ENCODE measurements around the gene CDON. TPM values are rescaled to one million over a fixed set of nuclear protein-coding genes. Genes with fewer than 3 reads are reported as not detected.

The CDON gene
- total RNA-seq, 1 experiment from 2014 or later, result 34.1 TPM

DNA sequence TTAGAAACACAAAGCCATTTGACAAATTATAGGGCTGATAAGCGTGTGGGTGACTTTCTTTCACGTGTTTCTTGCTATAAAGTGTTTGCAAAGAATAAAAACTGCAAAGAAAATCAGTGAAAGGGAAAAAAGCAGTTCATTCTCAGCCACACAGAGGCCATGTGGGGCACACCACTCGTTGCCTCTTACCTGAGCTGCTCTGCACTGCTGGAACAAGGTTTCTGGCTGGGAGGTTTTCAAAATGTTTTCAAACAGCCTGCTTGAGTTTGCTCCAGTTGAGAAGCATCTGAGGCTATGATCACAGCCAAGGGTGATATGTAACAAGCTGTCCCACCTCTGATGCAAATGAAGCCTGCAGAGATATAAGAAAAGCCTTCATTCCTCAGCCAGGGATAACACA, 131.6 kb downstream of the CDON start (continued):
- TF ChIP-seq, protein P1, sequence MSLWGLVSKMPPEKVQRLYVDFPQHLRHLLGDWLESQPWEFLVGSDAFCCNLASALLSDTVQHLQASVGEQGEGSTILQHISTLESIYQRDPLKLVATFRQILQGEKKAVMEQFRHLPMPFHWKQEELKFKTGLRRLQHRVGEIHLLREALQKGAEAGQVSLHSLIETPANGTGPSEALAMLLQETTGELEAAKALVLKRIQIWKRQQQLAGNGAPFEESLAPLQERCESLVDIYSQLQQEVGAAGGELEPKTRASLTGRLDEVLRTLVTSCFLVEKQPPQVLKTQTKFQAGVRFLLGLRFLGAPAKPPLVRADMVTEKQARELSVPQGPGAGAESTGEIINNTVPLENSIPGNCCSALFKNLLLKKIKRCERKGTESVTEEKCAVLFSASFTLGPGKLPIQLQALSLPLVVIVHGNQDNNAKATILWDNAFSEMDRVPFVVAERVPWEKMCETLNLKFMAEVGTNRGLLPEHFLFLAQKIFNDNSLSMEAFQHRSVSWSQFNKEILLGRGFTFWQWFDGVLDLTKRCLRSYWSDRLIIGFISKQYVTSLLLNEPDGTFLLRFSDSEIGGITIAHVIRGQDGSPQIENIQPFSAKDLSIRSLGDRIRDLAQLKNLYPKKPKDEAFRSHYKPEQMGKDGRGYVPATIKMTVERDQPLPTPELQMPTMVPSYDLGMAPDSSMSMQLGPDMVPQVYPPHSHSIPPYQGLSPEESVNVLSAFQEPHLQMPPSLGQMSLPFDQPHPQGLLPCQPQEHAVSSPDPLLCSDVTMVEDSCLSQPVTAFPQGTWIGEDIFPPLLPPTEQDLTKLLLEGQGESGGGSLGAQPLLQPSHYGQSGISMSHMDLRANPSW (CRISPR knock-in tag; conservative IDR thresholded peaks at IDR 0.05; ENCODE audit: low read depth), result no peak
- TF ChIP-seq JUN (CRISPR knock-in tag; IDR thresholded peaks at IDR 0.05), result no peak
- TF ChIP-seq SMAD3 (CRISPR knock-in tag; IDR thresholded peaks at IDR 0.05; ENCODE audit: borderline replicate concordance), result no peak
- TF ChIP-seq, protein P2, sequence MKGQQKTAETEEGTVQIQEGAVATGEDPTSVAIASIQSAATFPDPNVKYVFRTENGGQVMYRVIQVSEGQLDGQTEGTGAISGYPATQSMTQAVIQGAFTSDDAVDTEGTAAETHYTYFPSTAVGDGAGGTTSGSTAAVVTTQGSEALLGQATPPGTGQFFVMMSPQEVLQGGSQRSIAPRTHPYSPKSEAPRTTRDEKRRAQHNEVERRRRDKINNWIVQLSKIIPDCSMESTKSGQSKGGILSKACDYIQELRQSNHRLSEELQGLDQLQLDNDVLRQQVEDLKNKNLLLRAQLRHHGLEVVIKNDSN (CRISPR knock-in tag; IDR thresholded peaks at IDR 0.05), result no peak
- TF ChIP-seq GRHL2 (CRISPR knock-in tag; IDR thresholded peaks at IDR 0.05; ENCODE audit: insufficient replicate concordance, severe bottlenecking), result no peak

DNA sequence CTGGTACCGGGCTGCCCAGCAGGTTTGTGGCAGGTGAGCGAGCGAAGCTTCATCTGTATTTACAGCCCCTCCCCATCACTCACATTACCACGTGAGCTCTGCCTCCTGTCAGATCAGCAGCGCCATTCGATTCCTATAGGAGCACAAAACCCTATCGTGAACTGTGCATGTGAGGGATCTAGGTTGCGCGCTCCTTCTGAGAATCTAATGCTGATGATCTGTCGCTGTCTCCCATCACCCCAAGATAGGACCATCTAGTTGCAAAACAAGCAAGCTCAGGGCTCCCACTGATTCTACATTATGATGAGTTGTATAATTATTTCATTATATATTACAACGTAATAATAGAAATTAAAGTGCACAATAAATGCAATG, 132.6 kb downstream of the CDON start:
- Mint-ChIP-seq H3K9me3 (no peaks in the 10 kb centered on the region), H3K36me3 (no peaks in the 10 kb centered on the region), H3K4me3 (no peak overlapping the region), H3K4me1 (peaks cover 30% of the 10 kb centered on the region), H3K27me3 (ENCODE audit: low read depth) (no peaks in the 10 kb centered on the region), H3K27ac (no peak overlapping the region)
- TF ChIP-seq CREB1 (CRISPR knock-in tag; IDR thresholded peaks at IDR 0.05) (no peak), NFYB (CRISPR knock-in tag; conservative IDR thresholded peaks at IDR 0.05; ENCODE audit: low read depth) (no peak), TCF7 (CRISPR knock-in tag; IDR thresholded peaks at IDR 0.05; ENCODE audit: low read depth) (no peak)
- TF ChIP-seq, protein P3, sequence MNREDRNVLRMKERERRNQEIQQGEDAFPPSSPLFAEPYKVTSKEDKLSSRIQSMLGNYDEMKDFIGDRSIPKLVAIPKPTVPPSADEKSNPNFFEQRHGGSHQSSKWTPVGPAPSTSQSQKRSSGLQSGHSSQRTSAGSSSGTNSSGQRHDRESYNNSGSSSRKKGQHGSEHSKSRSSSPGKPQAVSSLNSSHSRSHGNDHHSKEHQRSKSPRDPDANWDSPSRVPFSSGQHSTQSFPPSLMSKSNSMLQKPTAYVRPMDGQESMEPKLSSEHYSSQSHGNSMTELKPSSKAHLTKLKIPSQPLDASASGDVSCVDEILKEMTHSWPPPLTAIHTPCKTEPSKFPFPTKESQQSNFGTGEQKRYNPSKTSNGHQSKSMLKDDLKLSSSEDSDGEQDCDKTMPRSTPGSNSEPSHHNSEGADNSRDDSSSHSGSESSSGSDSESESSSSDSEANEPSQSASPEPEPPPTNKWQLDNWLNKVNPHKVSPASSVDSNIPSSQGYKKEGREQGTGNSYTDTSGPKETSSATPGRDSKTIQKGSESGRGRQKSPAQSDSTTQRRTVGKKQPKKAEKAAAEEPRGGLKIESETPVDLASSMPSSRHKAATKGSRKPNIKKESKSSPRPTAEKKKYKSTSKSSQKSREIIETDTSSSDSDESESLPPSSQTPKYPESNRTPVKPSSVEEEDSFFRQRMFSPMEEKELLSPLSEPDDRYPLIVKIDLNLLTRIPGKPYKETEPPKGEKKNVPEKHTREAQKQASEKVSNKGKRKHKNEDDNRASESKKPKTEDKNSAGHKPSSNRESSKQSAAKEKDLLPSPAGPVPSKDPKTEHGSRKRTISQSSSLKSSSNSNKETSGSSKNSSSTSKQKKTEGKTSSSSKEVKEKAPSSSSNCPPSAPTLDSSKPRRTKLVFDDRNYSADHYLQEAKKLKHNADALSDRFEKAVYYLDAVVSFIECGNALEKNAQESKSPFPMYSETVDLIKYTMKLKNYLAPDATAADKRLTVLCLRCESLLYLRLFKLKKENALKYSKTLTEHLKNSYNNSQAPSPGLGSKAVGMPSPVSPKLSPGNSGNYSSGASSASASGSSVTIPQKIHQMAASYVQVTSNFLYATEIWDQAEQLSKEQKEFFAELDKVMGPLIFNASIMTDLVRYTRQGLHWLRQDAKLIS (CRISPR knock-in tag; IDR thresholded peaks at IDR 0.05; ENCODE audit: borderline replicate concordance), result no peak
- CTCF ChIA-PET, result interaction anchor here (0.5 to 1.4 kb wide), 3 partner anchors 12 to 43 kb away, joined by 3 to 5 read pairs (median 3); no protein-coding TSS in a partner anchor
- DNase-seq (ENCODE audit: low spot score) (no peak), ATAC-seq (no peak)
- POLR2A ChIA-PET, result no interaction called here

DNA sequence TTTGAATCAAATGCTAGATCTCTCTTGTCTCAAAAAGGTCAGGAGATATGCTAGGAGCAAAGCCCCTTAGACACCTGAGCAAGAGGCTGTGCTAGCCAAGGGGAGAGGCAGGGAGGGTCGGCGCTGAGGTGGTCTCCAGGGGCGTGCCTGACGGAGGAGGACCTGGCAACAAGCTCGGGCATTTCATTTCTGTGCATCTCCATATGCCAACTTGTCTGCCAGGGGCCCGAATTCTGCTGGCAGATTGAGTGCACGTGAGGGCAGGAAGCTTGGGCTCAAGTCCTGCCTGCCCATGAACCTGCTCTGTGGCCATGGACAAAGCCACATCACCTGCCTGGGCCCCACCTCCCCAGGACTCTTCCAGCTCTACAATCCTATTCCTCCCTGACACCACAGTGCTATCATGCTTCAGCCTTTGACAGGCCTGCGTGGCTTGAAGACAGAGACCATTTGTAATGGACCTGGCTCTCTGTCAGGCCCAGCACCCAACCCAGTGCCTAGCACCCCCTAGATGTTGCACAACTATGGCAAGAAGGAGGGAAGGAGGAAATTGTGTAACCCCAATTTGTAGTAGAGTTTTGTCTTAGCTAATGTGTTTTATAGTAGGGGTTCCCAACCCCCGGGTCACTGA, 133.1 kb downstream of the CDON start:
- Mint-ChIP-seq H3K4me3 (no peak overlapping the region), H3K27me3 (ENCODE audit: low read depth) (no peaks in the 10 kb centered on the region), H3K27ac (no peak overlapping the region), H3K9me3 (no peaks in the 10 kb centered on the region), H3K4me1 (peaks cover 33% of the 10 kb centered on the region), H3K36me3 (no peaks in the 10 kb centered on the region)
- ChIA-PET CTCF (interaction anchor here (0.5 to 1.4 kb wide), 3 partner anchors 12 to 43 kb away, joined by 3 to 5 read pairs (median 3); no protein-coding TSS in a partner anchor), POLR2A (no interaction called here)
- TF ChIP-seq, protein P4, sequence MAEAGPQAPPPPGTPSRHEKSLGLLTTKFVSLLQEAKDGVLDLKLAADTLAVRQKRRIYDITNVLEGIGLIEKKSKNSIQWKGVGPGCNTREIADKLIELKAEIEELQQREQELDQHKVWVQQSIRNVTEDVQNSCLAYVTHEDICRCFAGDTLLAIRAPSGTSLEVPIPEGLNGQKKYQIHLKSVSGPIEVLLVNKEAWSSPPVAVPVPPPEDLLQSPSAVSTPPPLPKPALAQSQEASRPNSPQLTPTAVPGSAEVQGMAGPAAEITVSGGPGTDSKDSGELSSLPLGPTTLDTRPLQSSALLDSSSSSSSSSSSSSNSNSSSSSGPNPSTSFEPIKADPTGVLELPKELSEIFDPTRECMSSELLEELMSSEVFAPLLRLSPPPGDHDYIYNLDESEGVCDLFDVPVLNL (CRISPR knock-in tag; IDR thresholded peaks at IDR 0.05; ENCODE audit: borderline replicate concordance, low read depth), result no peak
- TF ChIP-seq CREB1 (CRISPR knock-in tag; IDR thresholded peaks at IDR 0.05), result no peak
- ATAC-seq (no peak; the same call in 1 of the 2 replicates), DNase-seq (ENCODE audit: low spot score) (no peak)

DNA sequence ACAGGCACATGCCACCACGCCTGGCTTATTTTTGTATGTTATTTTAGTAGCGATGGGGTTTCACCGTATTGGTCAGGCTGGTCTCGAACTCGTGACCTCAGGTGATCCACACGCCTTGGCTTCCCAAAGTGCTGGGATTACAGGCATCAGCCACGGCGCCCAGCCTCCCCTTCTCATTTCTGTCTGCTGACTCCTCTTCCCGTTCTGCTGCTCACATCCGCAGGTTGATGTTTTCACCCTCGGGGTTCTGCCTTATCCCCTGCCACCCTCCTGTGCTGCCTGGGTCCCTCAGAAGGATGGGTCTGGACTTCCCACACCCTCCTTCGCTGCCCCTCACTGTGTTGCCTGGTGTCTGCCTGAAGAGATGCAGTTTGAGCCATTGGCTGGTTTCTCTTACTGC, 136.0 kb downstream of the CDON start:
- no peak overlapping the region for H3K4me3 Mint-ChIP-seq
- no peak for DNase-seq (ENCODE audit: low spot score)
- no peaks in the 10 kb centered on the region for H3K36me3 Mint-ChIP-seq
- no peak for TF ChIP-seq EMX1 (CRISPR knock-in tag; IDR thresholded peaks at IDR 0.05)
- TF ChIP-seq FOXP1 (CRISPR knock-in tag; IDR thresholded peaks at IDR 0.05; ENCODE audit: borderline replicate concordance), result no peak
- TF ChIP-seq NFYB (CRISPR knock-in tag; conservative IDR thresholded peaks at IDR 0.05; ENCODE audit: low read depth), result no peak
- TF ChIP-seq, protein P5, sequence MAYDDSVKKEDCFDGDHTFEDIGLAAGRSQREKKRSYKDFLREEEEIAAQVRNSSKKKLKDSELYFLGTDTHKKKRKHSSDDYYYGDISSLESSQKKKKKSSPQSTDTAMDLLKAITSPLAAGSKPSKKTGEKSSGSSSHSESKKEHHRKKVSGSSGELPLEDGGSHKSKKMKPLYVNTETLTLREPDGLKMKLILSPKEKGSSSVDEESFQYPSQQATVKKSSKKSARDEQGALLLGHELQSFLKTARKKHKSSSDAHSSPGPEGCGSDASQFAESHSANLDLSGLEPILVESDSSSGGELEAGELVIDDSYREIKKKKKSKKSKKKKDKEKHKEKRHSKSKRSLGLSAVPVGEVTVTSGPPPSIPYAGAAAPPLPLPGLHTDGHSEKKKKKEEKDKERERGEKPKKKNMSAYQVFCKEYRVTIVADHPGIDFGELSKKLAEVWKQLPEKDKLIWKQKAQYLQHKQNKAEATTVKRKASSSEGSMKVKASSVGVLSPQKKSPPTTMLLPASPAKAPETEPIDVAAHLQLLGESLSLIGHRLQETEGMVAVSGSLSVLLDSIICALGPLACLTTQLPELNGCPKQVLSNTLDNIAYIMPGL (CRISPR knock-in tag; IDR thresholded peaks at IDR 0.05), result no peak
- no peak for TF ChIP-seq HMGA2 (CRISPR knock-in tag; IDR thresholded peaks at IDR 0.05)
- TF ChIP-seq, protein P6, sequence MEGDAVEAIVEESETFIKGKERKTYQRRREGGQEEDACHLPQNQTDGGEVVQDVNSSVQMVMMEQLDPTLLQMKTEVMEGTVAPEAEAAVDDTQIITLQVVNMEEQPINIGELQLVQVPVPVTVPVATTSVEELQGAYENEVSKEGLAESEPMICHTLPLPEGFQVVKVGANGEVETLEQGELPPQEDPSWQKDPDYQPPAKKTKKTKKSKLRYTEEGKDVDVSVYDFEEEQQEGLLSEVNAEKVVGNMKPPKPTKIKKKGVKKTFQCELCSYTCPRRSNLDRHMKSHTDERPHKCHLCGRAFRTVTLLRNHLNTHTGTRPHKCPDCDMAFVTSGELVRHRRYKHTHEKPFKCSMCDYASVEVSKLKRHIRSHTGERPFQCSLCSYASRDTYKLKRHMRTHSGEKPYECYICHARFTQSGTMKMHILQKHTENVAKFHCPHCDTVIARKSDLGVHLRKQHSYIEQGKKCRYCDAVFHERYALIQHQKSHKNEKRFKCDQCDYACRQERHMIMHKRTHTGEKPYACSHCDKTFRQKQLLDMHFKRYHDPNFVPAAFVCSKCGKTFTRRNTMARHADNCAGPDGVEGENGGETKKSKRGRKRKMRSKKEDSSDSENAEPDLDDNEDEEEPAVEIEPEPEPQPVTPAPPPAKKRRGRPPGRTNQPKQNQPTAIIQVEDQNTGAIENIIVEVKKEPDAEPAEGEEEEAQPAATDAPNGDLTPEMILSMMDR (IDR thresholded peaks at IDR 0.05), result no peak
- TF ChIP-seq, protein P7, sequence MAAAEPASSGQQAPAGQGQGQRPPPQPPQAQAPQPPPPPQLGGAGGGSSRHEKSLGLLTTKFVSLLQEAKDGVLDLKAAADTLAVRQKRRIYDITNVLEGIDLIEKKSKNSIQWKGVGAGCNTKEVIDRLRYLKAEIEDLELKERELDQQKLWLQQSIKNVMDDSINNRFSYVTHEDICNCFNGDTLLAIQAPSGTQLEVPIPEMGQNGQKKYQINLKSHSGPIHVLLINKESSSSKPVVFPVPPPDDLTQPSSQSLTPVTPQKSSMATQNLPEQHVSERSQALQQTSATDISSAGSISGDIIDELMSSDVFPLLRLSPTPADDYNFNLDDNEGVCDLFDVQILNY (CRISPR knock-in tag; IDR thresholded peaks at IDR 0.05), result no peak

More for the DNA sequence above, 136.0 kb downstream of the CDON start:
- Mint-ChIP-seq H3K9me3 (no peaks in the 10 kb centered on the region), H3K27me3 (ENCODE audit: low read depth) (no peaks in the 10 kb centered on the region), H3K27ac (no peak overlapping the region), H3K4me1 (peaks cover 12% of the 10 kb centered on the region)
- POLR2A ChIA-PET, result no interaction called here
- ATAC-seq, result no peak
- CTCF ChIA-PET, result no interaction called here
